Measurements from ENCODE around the gene TTC34. TPM values are rescaled to one million over a fixed set of nuclear protein-coding genes. Genes with fewer than 3 reads are reported as not detected.
A peak's percentile ranks its signal among the peaks of the same experiment; 100 is the strongest.
"Not testable (repeated sequence)": the region's sequence is repeated elsewhere in the genome, so short reads cannot be mapped to it uniquely, and the experiment has no call there.

Gene TTC34
- total and polyA plus RNA-seq, 5 donors: 0.27 to 1.5 (median 0.63) TPM

DNA sequence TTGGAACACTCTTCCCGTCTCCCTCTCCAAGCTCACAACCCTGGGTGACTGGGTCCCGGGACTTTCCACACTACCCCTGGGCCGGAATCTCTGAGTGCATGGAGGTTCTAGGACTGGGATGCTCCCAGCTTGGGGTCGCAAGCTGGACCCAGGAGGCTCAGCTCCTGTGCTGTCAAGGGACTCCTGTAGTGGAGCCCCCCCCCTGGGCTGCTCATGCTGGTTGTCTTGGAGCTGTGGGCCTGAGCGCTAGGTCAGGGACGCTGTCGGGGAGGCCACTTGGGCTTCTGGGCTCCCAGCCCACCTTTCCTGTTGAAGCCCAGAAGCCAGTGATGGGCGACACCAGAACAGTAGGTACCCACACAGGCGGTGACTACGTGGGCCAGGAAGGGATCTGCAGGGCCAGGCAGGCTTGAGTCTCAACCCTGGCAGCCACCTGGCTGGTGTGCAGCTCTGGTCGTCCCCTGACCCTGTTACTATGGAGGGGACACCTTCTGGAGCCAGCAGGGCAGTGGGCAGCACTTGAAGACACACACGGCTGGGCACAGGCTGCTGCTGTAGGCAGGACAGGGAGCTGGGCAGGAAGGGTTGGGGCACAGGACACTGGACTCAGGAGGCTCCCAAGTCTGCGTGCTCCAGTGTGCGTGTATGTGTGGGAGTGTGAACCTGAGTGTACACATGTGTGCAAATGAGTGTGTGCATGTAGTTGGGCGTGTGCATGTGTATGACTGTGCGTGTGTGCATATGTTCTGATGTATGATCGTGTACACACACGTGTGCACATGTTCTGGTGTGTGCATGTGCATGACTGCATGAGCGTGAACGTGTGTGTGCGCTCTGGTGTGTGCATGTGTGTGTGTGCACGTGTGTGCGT is 171.6 kb downstream of the TTC34 start:
- ATAC-seq (no peak), DNase-seq (peak in 1 of 3 donors; percentile 40)
- no peaks in the 10 kb centered on the region for H3K9me3 ChIP-seq (ENCODE audit: control insufficient read depth, low read length)
- no peak overlapping the region for H3K4me3 ChIP-seq (ENCODE audit: low read length)
- 80% methylated on average over 23 of the region's 23 CpGs for WGBS
- no peaks in the 10 kb centered on the region for H3K27me3 ChIP-seq (ENCODE audit: control insufficient read depth, insufficient read depth)
- no peak overlapping the region for H3K27ac ChIP-seq (ENCODE audit: low read length)
- H3K4me1 ChIP-seq (ENCODE audit: control insufficient read depth, insufficient read depth, low read length): no peaks in the 10 kb centered on the region
- intact Hi-C loops (cut with DNase I): no loop called here

DNA sequence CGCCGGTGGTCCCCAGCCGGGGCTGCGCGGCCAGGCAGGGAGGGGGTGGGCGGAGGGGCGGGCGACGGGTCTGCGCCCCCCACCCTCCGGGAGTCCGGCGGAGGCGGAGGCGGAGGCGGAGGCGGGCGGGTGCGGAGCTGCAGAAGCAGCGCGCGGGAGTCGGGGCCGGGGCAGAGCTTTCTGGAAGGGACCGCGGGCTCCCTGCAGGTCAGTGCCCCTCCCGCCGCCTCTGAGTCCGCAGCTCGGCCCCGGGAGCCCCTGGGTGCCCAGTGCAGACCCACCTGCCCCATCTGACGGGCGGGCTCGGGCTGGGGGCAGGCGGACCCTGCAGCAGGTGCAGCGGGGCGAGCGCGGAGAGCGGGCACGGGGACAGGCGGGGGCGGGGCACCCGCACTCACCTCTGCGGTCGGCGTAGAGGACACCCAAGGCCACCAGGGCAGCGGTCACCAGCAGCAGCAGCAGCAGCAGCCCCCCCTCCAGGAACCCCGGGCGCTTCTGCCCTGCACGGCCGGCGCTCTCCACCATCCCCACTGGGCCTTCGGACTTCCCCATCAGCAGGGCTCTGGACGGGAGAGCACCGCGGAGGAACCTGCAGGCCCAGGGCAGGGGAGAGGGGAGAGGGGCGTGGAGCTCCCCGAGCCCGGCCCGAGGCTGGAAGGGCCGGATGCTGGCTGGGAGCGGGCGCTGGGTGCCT is 172.4 kb downstream of the TTC34 start:
- intact Hi-C loops (cut with DNase I): no loop called here
- no peak for ATAC-seq
- WGBS: 4% methylated on average over 64 of the region's 64 CpGs
- no peak for DNase-seq
- H3K9me3 ChIP-seq (ENCODE audit: control insufficient read depth, low read length): no peaks in the 10 kb centered on the region
- no peak overlapping the region for H3K4me3 ChIP-seq (ENCODE audit: low read length)
- H3K27me3 ChIP-seq (ENCODE audit: control insufficient read depth, insufficient read depth): no peaks in the 10 kb centered on the region
- no peaks in the 10 kb centered on the region for H3K4me1 ChIP-seq (ENCODE audit: control insufficient read depth, insufficient read depth, low read length)
- H3K27ac ChIP-seq (ENCODE audit: low read length): no peak overlapping the region

DNA sequence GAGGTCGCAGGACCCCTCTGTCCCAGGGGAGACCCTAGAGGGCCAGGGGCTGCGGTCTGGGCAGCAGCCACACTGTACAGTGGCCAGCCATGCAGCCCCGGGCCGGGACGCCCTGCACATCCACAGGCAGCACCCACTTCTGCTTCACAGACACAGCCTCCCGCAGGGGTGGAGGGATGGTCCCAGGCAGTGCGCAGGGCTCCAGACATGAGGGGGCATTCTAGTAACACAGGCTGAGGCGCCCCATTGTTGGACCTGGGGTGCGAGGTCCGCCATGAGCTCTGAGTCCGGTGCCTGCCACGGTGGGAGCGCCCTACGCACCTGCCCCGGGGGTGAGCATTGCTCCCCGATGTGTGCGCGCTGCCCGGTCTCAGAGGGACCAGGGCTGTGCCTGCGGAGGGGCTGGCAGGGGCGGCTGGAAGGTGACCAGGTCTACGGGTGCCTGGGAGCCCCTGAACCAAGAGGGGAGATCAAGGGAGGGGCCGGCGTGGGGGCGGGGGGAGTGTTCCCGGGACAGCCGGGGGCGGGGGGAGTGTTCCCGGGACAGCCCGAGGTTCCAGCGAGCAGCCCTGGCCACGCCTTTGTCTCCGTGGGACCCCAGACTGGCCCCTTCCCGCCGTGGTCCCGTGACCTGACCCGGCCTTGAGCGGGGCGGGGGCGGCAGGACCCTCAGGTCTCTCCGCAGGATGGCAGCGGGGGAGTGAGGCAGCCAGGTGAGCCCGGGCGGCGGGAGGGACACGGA is 173.1 kb downstream of the TTC34 start:
- no peak overlapping the region for H3K4me3 ChIP-seq (ENCODE audit: low read length)
- intact Hi-C loops (cut with DNase I): no loop called here
- 9% methylated on average over 46 of the region's 46 CpGs for WGBS
- DNase-seq (peak in 1 of 3 donors; percentile 33), ATAC-seq (peak in 1 of 2 donors; percentile 32)
- no peak overlapping the region for H3K27ac ChIP-seq (ENCODE audit: low read length)
- H3K27me3 ChIP-seq (ENCODE audit: control insufficient read depth, insufficient read depth): no peaks in the 10 kb centered on the region
- no peaks in the 10 kb centered on the region for H3K9me3 ChIP-seq (ENCODE audit: control insufficient read depth, low read length)
- no peaks in the 10 kb centered on the region for H3K4me1 ChIP-seq (ENCODE audit: control insufficient read depth, insufficient read depth, low read length)

DNA sequence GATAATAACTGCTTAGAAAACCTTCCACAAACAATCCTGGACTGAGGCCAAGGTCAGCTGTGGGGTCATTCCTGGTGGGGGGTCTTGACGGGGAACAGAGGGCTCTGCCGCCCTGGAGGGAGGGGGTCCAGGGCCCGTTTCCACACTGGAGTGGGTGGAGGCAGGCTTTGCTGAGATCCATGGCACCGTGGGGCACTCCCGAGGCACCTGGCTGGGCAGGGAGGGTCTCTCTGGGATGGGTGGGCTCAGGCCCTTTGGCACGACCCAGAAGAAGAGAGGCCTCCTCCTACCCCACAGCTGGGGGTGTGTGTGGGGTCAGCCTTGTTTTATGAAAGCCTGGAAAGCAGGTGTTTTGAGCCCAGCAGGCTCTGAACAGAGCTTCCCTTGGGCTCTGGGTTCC is 173.7 kb downstream of the TTC34 start:
- ATAC-seq: no peak
- H3K4me3 ChIP-seq (ENCODE audit: low read length): no peak overlapping the region
- intact Hi-C loops (cut with DNase I): no loop called here
- no peaks in the 10 kb centered on the region for H3K4me1 ChIP-seq (ENCODE audit: control insufficient read depth, insufficient read depth, low read length)
- no peaks in the 10 kb centered on the region for H3K9me3 ChIP-seq (ENCODE audit: control insufficient read depth, low read length)
- peak in 1 of 3 donors; percentile 33 for DNase-seq
- 29% methylated on average over 6 of the region's 6 CpGs for WGBS
- H3K27me3 ChIP-seq (ENCODE audit: control insufficient read depth, insufficient read depth): no peaks in the 10 kb centered on the region
- no peak overlapping the region for H3K27ac ChIP-seq (ENCODE audit: low read length)

DNA sequence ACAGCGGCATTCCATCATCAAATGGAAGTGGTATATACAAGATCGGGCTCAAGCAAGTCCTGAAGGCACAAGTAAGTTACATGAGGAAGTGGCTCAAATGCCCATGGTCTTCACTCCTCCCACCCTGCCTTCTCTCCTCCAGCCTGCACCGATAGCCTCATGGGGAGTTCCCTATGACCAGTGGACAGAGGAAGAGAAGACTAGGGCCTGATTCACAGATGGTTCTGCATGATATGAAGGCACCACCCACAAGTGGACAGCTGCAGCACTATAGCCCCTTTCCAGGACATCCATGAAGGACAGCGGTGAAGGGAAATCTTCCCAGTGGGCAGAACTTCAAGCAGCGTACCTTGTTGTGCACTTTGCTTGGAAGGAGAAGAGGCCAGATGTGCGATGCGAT is 175.7 kb downstream of the TTC34 start:
- DNase-seq; H3K27ac ChIP-seq (ENCODE audit: low read length); H3K4me1 ChIP-seq (ENCODE audit: control insufficient read depth, insufficient read depth, low read length); H3K9me3 ChIP-seq (ENCODE audit: control insufficient read depth, low read length); H3K27me3 ChIP-seq (ENCODE audit: control insufficient read depth, insufficient read depth); intact Hi-C loops (cut with DNase I); H3K4me3 ChIP-seq (ENCODE audit: low read length); ATAC-seq: not testable (repeated sequence)
- 62% methylated on average over 7 of the region's 7 CpGs for WGBS

DNA sequence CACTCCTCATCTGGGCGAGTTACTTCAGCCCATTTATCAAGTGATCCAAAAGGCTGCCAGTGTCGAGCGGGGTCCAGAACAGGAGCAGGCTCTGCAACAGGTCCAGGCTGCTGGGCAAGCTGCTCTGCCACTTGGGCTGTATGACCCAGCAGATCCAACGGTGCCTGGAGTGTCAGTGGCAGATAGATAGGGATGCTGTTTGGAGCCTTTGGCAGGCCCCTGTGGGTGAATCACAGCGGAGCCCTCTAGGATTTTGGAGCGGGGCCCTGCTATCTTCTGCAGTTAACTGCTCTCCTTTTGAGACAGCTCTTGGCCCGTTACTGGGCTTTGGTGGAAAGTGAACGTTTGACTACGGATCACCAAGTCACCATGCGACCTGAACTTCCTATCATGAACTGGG is 176.2 kb downstream of the TTC34 start:
- 86% methylated on average over 10 of the region's 10 CpGs for WGBS

DNA sequence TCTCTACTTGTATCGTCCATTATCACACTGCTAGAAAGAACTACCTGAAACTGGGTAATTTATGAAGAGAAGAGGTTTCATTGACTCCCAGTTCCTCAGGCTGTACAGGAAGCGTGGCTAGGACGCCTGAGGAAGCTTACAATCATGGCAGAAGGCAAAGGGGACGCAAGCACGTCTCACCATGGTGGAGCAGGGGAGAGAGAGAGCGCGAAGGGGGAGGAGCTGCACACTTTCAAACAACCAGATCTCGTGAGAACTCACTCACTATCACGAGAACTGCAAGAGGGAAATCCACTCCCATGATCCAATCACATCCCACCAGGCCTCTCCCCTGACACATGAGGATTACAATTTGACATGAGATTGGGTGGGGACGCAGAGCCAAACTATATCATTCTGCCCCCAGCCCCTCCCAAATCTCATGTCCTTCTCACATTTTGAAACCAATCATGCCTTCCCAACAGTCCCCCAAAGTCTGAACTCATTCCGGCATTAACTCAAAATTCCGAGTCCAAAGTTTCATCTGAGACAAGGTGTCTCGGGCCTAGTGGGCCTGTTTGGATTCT is 176.7 kb downstream of the TTC34 start:
- intact Hi-C loops (cut with DNase I): no loop called here
- no peak overlapping the region for H3K27ac ChIP-seq (ENCODE audit: low read length)

More for the DNA sequence above, 176.2 kb downstream of the TTC34 start:
- Histone ChIP-seq H3K4me1 (ENCODE audit: control insufficient read depth, insufficient read depth, low read length) (no peaks in the 10 kb centered on the region), H3K27me3 (ENCODE audit: control insufficient read depth, insufficient read depth) (no peaks in the 10 kb centered on the region), H3K27ac (ENCODE audit: low read length) (no peak overlapping the region), H3K4me3 (ENCODE audit: low read length) (no peak overlapping the region), H3K9me3 (ENCODE audit: control insufficient read depth, low read length) (no peaks in the 10 kb centered on the region)
- DNase-seq (no peak), ATAC-seq (no peak)
- intact Hi-C loops (cut with DNase I): no loop called here

DNA sequence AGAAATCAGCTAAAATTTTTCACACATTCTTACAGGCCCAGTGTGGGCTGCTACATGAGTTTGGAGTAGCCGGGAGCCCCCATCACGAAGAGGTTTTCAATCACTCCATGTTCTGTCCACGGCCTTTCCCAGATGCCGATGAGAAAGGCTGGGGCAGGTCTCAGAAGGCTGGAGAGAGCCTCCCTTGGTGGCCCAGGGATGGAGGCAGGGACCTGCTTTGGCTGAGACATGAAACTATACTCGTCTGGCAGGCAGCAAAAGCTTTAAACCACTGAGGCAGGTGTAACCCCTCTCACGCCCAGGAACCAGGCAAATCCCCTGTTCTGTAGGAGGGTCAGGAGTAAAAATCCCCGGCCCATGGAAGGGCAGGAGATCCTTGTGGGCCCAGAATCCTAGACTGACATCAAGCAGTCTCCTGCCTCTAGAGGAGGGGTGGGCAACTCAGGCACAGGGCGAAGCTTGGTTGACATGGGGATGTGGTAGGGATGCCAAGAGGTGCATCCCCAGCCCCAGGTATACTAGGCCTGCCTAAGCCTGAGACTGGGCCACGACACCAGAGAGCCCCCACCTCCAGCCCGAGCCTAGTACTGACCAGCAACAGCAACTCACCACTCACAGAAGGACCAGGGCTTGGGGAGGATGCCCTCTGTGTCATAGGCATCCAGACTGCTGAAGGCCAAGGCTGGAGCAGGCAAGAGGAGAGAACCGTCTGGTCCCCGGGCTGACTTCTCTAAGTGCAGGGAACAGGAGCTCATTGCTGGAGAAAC is 177.7 kb downstream of the TTC34 start:
- Histone ChIP-seq H3K4me3 (ENCODE audit: low read length) (no peak overlapping the region), H3K27me3 (ENCODE audit: control insufficient read depth, insufficient read depth) (no peaks in the 10 kb centered on the region), H3K9me3 (ENCODE audit: control insufficient read depth, low read length) (no peaks in the 10 kb centered on the region), H3K27ac (ENCODE audit: low read length) (no peak overlapping the region), H3K4me1 (ENCODE audit: control insufficient read depth, insufficient read depth, low read length) (no peaks in the 10 kb centered on the region)
- WGBS: 78% methylated on average over 12 of the region's 12 CpGs
- ATAC-seq (no peak), DNase-seq (peak in 1 of 3 donors; percentile 21)
- intact Hi-C loops (cut with DNase I): no loop called here

More for the DNA sequence above, 176.7 kb downstream of the TTC34 start:
- Histone ChIP-seq H3K4me3 (ENCODE audit: low read length) (no peak overlapping the region), H3K9me3 (ENCODE audit: control insufficient read depth, low read length) (no peaks in the 10 kb centered on the region), H3K27me3 (ENCODE audit: control insufficient read depth, insufficient read depth) (no peaks in the 10 kb centered on the region), H3K4me1 (ENCODE audit: control insufficient read depth, insufficient read depth, low read length) (no peaks in the 10 kb centered on the region)
- WGBS: 84% methylated on average over 13 of the region's 13 CpGs
- ATAC-seq (no peak), DNase-seq (no peak)

DNA sequence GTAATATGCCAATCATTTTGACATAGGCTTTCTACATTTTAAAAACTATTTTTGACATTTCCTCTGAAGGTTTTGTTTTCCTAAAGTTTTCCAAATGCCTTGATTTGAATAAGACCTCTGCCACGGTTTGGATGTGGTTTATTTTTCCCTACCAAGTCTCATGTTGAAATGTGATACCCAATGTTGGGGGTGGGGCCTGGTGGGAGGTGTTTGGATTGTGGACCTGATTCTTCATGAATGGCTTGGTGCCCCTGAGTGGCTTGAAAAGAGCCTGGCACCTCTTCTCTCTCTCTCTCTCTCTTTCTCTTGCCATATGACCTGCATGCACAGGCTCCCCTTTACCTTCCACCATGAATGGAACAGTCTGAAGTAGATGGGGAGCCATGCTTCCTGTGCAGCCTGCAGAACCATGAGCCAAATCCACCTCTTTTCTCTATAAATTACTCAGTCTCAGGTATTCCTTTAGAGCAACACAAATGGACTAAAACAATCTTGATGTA is 183.5 kb downstream of the TTC34 start:
- H3K4me3 ChIP-seq (ENCODE audit: low read length): no peak overlapping the region
- ATAC-seq: no peak
- no peak for DNase-seq
- WGBS: 6% methylated on average over 1 of the region's 1 CpG
- H3K4me1 ChIP-seq (ENCODE audit: control insufficient read depth, insufficient read depth, low read length): no peaks in the 10 kb centered on the region
- no peaks in the 10 kb centered on the region for H3K27me3 ChIP-seq (ENCODE audit: control insufficient read depth, insufficient read depth)
- intact Hi-C loops (cut with DNase I): no loop called here
- peaks cover 2% of the 10 kb centered on the region for H3K9me3 ChIP-seq (ENCODE audit: control insufficient read depth, low read length)
- H3K27ac ChIP-seq (ENCODE audit: low read length): no peak overlapping the region

DNA sequence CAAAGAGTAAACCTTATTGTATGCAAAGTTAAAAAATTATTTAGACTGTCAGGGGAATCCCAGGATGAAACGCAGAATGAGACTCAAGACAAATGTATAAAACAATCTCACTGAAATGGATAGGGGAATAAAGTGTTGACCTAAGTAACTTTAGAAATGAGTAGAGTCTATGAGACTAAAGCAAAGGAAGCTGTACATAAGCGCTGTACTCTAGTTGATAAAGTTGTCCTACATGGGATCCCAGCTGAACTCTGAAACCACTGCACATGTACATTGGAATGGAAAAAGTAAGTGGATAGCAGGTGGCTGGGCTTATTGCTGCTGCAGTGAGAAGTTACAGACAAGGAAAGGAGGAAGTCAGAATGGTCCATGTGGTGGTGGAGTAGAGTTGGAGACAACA is 187.3 kb downstream of the TTC34 start:
- no peak overlapping the region for H3K4me3 ChIP-seq (ENCODE audit: low read length)
- no peaks in the 10 kb centered on the region for H3K27me3 ChIP-seq (ENCODE audit: control insufficient read depth, insufficient read depth)
- WGBS: 87% methylated on average over 2 of the region's 2 CpGs
- H3K4me1 ChIP-seq (ENCODE audit: control insufficient read depth, insufficient read depth, low read length): no peaks in the 10 kb centered on the region
- peaks cover 2% of the 10 kb centered on the region for H3K9me3 ChIP-seq (ENCODE audit: control insufficient read depth, low read length)
- H3K27ac ChIP-seq (ENCODE audit: low read length): no peak overlapping the region
- intact Hi-C loops (cut with DNase I): no loop called here
- DNase-seq (no peak), ATAC-seq (no peak)
